ENCODE measurements around the gene PHAF1. TPM values are rescaled to one million over a fixed set of nuclear protein-coding genes. Genes with fewer than 3 reads are reported as not detected.
A peak's percentile ranks its signal among the peaks of the same experiment; 100 is the strongest.

The PHAF1 gene
- total and polyA plus RNA-seq, 2 of the 13 experiments (the other 11 are each of a cell fraction or from before 2014, with no cell fraction given), result 48.3 to 174 TPM

GRCh38 chr16:67111951-67112444, 2.3 kb downstream of the PHAF1 start:
- Histone ChIP-seq H3K27me3 (ENCODE audit: control insufficient read depth in 1 of 2, insufficient read depth in 2 of 2, low read length in 2 of 2) (no peaks in the 10 kb centered on the region; a peak in 1 of 5 replicates), H3K79me2 (ENCODE audit: insufficient read depth, low read length) (peaks cover 66% of the 10 kb centered on the region), H3K36me3 (replicated peaks in 1 of 2; ENCODE audit: control insufficient read depth in 1 of 2, insufficient read depth in 2 of 2, low read length in 2 of 2) (peaks cover 10 to 12% of the 10 kb centered on the region in 2 experiments; a peak in 4 of 5 replicates), H3K27ac (ENCODE audit: extremely low read length, insufficient read depth, low read length) (peak overlapping the region; percentile 90), H3K9ac (ENCODE audit: insufficient read depth, low read depth, low read length) (peak overlapping the region; percentile 92), H3K4me3 (replicated peaks in 1 of 3; ENCODE audit: insufficient read depth in 1 of 3, low read depth in 2 of 3, low read length in 3 of 3) (peak overlapping the region; percentile 81 to 99 (median 83)), H3K4me1 (ENCODE audit: insufficient read depth, low read length) (peaks cover 72% of the 10 kb centered on the region), H4K20me1 (ENCODE audit: insufficient read depth, low read length) (peaks cover 23% of the 10 kb centered on the region), H2AFZ (ENCODE audit: low read length) (no peak overlapping the region), H3K9me3 (ENCODE audit: low read length) (no peaks in the 10 kb centered on the region), H3K4me2 (ENCODE audit: low read depth, low read length) (peak overlapping the region; percentile 98)
- ATAC-seq (no peak), DNase-seq (ENCODE audit: low spot score) (no peak), FAIRE-seq (no peak)
- BruUV-seq (replicated peaks), result no TSS peak
- ChIA-PET POLR2A (interaction anchor here (0.7 to 4.3 kb wide), 25 partner anchors 9 to 558 kb away, joined by 3 to 31 read pairs (median 5); partner anchors contain the start of genes B3GNT9, CBFB, FBXL8 and NOL3), CTCF (ENCODE audit: low intra/inter-chr PET ratio, low total read pairs) (no interaction called here)
- 36% methylated on average over 4 of the region's 4 CpGs for WGBS (ENCODE audit: low lambda C conversion rate)
- intact Hi-C loops (cut with micrococcal nuclease; ENCODE audit: unreplicated experiment), result loop anchor here (1.0 to 2.0 kb wide), 3 partner anchors 43 to 178 kb away; partner anchors contain the start of gene CIAO2B
- in situ Hi-C loops (cut with HindIII; ENCODE audit: extremely low pct_ligation_motif_present, low pct_unique_long_range_greater_than_20kb), result no loop called here
- TF ChIP-seq ZMAT3 (CRISPR knock-in tag; conservative IDR thresholded peaks at IDR 0.05) (0 out of 2 replicates have a peak, but pooled peaks have one; percentile 6), TEAD3 (CRISPR knock-in tag; optimal IDR thresholded peaks at IDR 0.05; ENCODE audit: borderline replicate concordance) (peak; percentile 10), PREB (CRISPR knock-in tag; IDR thresholded peaks at IDR 0.05) (no peak), FUBP1 (CRISPR knock-in tag; IDR thresholded peaks at IDR 0.05; ENCODE audit: borderline replicate concordance) (0 out of 2 replicates have a peak, but pooled peaks have one; percentile 20), ZNF572 (CRISPR knock-in tag; IDR thresholded peaks at IDR 0.05) (peak; percentile 82), HNF1B (CRISPR knock-in tag; IDR thresholded peaks at IDR 0.05) (peak; percentile 61; the same call in 1 of the 2 replicates), HDAC1 (CRISPR knock-in tag; IDR thresholded peaks at IDR 0.05) (0 out of 2 replicates have a peak, but pooled peaks have one; percentile 0), SP2 (CRISPR knock-in tag; IDR thresholded peaks at IDR 0.05) (0 out of 2 replicates have a peak, but pooled peaks have one; percentile 27)
- TF ChIP-seq, protein P1, sequence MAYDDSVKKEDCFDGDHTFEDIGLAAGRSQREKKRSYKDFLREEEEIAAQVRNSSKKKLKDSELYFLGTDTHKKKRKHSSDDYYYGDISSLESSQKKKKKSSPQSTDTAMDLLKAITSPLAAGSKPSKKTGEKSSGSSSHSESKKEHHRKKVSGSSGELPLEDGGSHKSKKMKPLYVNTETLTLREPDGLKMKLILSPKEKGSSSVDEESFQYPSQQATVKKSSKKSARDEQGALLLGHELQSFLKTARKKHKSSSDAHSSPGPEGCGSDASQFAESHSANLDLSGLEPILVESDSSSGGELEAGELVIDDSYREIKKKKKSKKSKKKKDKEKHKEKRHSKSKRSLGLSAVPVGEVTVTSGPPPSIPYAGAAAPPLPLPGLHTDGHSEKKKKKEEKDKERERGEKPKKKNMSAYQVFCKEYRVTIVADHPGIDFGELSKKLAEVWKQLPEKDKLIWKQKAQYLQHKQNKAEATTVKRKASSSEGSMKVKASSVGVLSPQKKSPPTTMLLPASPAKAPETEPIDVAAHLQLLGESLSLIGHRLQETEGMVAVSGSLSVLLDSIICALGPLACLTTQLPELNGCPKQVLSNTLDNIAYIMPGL (CRISPR knock-in tag; IDR thresholded peaks at IDR 0.05; ENCODE audit: borderline replicate concordance in 1 of 2, low read depth in 1 of 2), result no peak
- TF ChIP-seq, protein P2, sequence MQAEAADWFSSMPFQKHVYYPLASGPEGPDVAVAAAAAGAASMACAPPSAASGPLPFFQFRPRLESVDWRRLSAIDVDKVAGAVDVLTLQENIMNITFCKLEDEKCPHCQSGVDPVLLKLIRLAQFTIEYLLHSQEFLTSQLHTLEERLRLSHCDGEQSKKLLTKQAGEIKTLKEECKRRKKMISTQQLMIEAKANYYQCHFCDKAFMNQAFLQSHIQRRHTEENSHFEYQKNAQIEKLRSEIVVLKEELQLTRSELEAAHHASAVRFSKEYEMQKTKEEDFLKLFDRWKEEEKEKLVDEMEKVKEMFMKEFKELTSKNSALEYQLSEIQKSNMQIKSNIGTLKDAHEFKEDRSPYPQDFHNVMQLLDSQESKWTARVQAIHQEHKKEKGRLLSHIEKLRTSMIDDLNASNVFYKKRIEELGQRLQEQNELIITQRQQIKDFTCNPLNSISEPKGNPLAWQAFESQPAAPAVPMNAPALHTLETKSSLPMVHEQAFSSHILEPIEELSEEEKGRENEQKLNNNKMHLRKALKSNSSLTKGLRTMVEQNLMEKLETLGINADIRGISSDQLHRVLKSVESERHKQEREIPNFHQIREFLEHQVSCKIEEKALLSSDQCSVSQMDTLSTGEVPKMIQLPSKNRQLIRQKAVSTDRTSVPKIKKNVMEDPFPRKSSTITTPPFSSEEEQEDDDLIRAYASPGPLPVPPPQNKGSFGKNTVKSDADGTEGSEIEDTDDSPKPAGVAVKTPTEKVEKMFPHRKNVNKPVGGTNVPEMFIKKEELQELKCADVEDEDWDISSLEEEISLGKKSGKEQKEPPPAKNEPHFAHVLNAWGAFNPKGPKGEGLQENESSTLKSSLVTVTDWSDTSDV (CRISPR knock-in tag; IDR thresholded peaks at IDR 0.05), result 0 out of 2 replicates have a peak, but pooled peaks have one; percentile 33
- TF ChIP-seq, protein P3, sequence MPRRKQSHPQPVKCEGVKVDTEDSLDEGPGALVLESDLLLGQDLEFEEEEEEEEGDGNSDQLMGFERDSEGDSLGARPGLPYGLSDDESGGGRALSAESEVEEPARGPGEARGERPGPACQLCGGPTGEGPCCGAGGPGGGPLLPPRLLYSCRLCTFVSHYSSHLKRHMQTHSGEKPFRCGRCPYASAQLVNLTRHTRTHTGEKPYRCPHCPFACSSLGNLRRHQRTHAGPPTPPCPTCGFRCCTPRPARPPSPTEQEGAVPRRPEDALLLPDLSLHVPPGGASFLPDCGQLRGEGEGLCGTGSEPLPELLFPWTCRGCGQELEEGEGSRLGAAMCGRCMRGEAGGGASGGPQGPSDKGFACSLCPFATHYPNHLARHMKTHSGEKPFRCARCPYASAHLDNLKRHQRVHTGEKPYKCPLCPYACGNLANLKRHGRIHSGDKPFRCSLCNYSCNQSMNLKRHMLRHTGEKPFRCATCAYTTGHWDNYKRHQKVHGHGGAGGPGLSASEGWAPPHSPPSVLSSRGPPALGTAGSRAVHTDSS (CRISPR knock-in tag; conservative IDR thresholded peaks at IDR 0.05), result no peak

Data from HepG2 (cell line).